ENCODE results near the gene RPH3AL.

Gene RPH3AL

DNA sequence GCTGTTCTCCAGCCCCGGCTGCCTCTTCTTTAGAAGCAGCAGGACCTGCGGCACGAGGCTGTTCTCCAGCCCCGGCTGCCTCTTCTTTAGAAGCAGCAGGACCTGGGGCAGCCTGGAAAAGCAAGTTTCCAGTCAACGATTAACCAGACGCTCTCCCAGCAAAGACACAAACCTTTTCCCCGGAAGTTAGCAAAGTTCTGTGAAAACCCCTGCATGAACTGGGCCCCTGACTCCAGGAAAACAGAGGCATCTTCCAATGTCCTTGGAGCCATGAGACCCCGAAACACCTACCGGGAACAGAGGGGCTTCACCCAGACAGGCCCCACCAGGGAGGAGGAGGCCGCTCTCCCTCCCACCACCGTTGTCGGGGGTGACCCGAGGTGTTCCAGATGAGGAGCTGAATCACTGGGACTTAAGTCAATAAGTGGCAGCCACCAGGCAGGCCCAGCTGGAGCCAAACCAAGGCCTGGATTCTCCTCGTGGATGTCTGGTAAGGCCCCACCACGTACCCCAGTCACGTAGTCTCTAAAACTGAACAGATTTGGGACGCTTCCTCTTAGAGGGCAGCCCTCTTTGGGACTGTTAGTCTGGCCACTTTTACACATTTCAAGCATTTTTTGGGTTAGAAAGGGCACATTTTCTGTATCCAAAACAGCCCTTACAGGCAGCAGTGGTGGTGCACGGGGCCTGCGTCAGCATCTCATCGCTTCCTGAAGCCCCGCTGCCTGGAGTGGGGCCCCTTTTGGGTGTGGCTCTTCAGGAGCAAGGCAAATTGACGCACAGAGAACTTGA lies at the start of gene RPH3AL:
Gene RPH3AL, minus strand, starts transcription at position 387 of the 792 bp plus-strand sequence. CDS start 25,264 bp downstream, outside the sequence.
- peak; percentile 82 for DNase-seq

DNA sequence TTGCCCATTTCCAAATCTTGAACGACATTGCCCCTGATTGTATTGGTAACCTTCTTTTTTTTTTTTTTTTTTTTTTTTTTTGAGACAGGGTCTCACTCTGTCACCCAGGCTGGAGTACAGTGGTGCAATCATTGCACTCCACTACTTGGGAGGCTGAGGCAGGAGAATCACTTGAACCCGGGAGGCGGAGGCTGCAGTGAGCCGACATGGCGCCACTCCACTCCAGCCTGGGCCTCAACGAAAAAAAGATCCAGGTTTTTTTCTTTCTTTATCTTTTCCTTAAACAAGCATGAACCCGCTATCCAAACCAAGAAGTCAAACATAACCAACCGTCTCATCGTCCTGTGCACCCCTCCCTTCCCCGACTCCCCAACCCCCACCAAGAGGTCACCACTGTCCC lies 47.6 kb upstream of the RPH3AL start:
- DNase-seq: no peak

DNA sequence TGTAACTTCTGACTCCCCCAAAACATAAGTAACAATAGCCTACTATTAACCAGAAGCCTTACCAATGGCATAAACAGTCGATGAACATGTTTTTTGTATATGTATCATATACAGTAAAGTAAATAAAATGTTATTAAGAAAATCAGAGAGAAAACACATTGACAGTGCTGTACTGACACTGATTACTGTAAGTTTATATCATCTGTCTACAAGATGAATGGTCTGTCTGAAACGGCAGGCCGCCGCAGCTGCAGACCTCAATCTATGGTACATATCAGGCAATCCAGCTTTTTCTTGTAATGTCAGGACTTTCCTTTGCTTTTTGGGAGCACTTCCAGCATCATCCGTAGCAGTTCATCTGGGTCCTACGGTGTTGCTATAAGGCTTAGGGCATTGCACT lies 44.2 kb upstream of the RPH3AL start:
- DNase-seq: no peak

DNA sequence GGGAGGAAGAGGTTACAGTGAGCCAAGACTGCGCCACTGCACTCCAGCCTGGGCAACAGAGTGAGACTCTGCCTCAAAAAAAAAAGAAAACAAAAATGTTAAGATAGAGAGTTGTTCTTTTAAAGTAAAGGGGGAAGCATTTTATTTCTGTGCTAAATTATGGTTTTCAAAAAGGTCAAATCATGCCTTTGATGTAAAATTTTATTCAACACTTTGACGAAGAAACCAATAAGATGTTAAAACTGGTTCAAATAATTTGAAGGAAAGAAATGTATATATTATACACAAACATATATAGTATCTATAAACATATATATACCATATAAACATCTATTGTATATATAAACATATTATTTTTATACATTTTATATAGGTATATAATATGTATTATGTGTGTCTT lies 43.4 kb upstream of the RPH3AL start:
- DNase-seq: no peak

GRCh38 chr17:395179-395578 lies 42.6 kb upstream of the RPH3AL start:
- DNase-seq: no peak

DNA sequence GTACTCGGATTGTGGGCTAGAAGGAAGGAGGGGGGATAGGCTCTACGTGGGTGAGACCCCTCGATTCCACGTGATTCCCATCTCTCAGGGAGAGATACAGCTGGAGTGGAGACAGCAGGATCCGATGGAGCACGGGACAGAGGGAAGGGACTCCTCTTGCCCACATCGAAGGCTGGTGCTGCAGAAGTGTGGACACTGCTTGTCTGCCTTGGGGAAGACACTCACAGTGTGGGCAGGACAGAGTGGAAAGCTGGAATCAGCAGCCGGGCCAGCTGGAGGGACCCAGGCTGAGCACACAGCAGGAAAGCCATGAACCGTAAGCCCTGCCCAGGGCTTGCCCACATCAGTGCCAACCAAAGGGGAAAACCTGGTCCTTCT lies 42.1 kb upstream of the RPH3AL start:
- DNase-seq: no peak

DNA sequence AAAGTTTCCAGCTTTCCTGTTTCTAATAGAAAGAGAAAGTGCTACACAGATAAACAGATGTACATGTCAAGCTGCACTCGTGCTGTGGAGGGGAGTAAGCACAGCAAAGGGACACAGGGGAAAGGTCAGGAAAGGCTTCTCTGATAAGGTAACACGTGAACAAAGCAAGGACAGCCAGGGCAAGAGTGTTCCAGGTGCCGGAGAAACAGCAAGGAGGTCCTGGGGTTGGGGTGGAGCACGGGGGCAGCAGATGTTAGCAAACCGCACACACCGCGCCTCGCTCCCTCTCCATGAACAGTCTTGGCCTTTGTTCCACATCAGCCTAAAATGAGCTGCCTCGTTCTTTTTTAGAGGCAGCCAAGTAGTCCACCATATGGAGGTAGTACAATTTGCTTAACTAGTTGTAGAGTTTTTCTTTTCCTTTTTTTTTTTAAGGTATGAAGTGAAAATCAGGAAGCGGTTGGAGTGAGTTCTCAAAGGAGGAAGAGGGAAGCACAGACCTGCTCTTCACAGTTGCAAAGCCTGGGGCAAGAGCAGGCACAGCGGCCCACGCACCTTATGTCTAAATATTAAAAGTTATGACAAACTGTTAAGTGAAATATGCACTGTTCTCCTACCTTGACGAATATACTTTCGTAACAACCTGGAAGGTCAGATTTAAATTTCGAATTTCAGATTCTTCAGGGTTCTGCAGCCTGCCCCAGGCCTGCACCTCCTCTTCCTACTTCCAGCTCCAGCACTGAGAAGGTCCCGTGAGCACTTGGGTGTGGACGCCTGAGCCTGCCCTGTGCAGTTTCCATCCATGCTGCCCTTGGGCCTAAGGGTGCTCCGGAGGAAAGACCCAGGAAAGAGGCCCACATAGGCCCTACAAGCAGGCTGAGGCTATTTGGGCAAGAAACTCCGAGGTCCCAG lies 41.5 kb upstream of the RPH3AL start:
- no peak for DNase-seq

- no peak for DNase-seq
Measured at GRCh38 chr17:391850-392249, 39.2 kb upstream of the RPH3AL start.

- no peak for DNase-seq
Measured at GRCh38 chr17:390025-390424, 37.4 kb upstream of the RPH3AL start.

DNA sequence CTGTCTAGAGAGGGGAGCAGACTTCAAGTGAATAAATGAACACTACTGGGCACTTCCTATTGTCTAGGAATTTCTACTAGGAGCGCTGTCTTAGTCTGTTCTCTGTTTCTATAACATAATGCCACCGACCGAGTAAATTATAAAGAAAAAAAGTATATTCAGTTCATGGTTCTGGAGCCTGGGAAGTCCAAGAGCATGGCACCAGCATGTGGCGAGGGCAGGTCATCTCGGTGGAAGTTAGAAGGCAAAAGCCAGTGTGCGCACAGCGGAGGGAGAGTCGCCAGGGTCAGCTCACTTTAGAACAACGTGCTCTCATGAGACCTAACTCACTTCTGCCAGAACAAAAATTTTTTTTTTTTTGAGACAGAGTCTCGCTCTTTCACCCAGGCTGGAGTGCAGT lies 35.5 kb upstream of the RPH3AL start:
- no peak for DNase-seq

DNA sequence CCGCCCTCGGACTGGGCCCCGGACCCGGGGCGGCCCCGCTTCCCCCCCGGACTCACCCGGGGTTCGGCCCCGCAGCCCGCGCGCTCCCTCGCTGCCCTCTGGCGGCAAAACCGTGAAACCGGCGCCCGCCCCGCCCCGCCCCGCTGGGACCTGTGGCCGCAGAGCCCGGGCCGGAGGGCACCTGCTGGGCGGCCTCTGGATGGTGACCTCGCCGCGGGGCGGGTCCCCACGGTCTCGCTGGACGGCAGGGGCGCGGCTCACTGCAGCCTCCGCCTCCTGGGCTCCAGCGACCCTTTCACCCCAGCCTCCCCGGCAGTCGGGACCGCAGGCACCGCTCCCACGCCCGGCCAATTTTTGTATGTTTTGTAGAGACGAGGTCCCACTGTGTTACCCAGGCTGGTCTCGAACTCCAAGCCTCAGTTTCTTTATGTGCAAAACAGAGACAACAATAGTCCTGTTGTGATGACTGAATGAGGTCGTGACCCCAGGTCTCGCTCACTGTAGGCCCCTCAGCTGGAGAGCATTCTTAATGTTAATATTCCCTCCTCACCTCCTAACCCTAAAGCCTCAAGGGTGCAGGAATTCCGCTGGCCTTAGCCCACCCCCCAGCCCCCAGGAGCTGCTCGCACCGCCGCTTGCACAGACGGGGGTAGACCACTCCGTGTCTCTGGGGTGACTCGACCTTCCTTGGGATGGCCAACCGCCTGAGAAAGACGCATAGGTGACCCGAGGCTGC lies 33.7 kb upstream of the RPH3AL start:
- peak; percentile 85 for DNase-seq

GRCh38 chr17:385836-386140 lies 33.2 kb upstream of the RPH3AL start:
- no peak for DNase-seq

DNA sequence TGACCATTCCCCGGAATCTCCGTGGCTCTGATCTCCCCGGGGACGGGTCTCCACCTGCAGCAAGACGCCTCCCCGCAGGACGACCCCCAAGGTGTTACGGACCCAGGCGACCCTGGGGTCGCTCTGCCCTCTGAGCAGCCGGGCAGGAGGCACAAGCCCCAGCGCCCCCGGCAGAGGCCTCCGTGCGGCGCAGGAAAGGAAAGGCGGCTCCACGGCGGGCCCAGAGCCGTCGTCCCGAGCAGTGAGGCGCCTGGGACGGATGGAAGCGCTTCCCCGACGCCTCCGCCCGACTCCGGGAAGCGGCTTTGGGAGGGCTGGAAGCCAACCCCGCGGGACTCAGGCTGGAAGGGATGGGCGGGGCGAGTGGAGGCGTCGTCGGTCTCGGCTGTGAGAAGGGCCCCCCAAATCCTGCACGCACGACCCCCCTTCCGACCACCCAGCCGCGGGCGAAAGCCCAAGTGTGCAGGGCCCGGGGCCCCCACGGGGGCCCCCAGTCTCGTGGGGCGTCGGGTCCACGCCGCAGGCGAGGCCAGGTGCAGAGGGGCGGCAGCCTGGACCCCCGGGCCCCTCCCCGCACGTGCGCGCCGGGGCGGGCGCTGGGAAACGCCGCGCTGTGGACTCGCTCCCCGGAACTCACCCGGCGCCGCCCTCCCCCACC lies 32.7 kb upstream of the RPH3AL start:
- DNase-seq: no peak

GRCh38 chr17:384622-385177 lies 32.1 kb upstream of the RPH3AL start:
- no peak for DNase-seq

DNA sequence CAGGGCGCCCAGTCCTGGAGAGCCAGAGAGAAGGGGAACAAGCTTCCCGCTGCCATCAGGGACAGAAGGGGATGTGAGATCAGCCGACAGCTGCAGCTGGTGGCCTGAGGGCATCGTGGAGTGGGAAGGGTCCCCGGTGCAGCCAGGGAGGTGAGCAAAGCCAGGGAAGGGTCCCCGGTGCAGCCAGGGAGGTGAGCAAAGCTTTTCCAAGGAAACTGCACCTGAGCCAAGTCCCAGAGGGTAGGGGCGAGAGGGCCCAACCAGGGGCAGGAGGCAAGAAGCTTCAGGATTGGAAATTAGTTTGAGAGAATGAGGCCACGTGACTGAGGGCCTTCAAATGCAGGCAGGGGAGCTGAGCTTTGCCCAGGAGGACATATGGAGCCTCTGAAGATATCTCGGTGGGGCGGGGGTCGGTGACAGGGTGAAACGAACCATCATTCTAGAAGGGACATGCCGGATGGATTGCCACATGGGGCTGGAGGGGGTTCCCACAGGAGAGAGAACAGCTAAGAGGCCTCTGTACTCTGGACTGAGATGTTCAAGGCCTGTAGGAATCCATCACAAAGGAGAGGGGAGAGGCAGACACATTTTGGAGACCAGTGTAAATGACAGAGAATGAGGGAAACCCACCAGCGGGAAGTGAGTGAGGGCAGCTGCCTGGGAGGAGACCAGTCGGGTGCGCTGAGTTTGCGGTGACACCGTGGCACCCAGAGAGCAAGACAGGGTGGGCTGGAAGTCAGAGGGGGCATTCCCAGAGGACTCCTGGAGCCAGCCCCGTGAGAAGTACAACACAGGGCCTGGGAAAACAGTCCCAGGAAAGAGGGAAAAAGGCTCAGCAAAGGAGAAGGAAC lies 31.4 kb upstream of the RPH3AL start:
- no peak for DNase-seq

DNA sequence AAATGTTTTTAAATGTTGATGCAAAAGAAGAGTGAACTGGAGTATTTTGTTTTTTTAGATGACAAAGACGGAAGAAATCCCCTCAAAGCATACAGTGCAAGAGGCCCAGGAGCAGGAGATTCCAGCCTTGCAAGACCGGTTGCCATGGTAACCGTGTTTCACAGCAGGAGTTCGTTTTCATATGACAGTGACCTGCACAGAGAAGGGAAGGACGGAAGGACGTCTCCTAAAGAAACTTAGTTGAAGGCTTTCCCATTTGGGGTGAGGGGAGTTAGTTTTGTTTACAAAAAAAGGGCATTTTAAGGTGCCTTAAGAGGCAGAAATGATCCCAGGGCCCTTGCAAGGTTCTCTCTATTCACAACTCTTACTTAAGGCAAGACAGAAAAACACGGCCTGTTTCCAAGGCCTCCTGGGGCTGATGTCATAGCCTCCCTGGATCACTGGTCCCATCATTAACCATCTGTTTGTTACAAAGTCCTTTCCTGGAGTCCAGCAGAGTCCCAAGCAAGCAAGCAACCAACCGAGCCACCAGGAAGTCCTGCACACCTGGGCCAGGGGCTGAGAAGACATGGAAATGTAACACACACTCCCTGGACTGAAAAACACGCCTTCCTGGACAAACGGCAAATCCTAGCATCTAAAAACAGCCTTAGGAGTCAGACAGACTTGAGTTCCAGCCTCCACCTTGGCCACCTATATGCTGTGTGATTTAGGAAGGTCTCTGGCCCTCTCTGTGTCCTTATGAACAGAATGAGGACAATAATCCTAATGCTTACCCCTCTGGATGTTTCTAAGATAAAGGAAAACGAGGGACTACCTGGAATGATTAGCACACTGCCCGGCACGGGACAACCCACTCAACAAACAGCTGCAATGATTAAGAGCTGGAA lies 30.3 kb upstream of the RPH3AL start:
- DNase-seq: peak; percentile 79

DNA sequence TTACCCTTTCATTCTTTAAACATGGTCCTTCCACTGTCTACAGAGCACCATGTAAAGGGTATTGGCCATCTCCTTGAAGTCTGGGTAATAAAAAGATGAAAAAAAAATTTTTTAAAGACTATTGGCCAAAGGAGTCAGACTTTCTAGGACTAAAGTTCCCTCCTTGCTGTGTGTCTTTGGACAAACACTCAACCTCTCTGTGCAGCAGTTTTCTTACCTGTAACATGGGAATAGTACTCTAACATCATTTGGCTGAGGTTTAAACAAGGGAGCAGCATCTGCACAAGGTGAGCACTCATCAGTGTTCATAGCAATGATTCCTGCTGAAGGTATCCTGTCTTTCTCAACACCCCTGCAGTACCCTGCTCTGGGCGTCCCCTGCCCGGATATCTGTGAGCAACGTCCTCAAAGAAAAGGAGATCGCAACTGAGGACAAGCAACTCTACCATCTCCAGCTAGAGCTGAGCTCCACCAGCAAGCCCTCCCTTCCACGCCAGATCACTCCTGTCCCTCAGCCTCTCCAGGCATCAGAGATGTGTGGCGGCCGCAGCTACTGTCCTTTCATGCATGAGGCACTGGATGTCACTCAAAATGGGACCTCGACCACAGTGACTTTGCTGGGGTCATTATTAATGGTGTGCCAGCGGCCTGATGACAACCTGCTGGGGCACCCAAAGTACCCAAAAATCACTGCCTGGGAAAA lies 29.5 kb upstream of the RPH3AL start:
- no peak for DNase-seq

DNA sequence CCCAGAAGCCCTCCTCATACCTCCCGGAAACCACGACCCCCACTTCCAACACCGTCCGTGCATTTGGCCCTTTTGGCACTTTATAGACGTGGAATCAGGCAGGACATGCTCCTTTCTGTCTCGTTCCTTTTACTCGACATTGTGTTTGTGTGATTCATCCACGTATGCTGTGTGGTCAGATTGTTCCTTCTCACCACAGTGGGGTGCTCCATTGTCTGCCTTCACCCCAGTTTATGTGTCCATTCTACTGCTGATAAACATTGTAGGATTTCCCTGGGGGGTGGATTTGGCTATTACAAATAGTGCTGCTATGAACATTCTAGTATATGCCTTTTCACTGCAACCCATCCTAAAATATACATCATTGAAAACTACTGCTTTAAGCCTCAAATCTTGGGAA lies 28.9 kb upstream of the RPH3AL start:
- no peak for DNase-seq

DNA sequence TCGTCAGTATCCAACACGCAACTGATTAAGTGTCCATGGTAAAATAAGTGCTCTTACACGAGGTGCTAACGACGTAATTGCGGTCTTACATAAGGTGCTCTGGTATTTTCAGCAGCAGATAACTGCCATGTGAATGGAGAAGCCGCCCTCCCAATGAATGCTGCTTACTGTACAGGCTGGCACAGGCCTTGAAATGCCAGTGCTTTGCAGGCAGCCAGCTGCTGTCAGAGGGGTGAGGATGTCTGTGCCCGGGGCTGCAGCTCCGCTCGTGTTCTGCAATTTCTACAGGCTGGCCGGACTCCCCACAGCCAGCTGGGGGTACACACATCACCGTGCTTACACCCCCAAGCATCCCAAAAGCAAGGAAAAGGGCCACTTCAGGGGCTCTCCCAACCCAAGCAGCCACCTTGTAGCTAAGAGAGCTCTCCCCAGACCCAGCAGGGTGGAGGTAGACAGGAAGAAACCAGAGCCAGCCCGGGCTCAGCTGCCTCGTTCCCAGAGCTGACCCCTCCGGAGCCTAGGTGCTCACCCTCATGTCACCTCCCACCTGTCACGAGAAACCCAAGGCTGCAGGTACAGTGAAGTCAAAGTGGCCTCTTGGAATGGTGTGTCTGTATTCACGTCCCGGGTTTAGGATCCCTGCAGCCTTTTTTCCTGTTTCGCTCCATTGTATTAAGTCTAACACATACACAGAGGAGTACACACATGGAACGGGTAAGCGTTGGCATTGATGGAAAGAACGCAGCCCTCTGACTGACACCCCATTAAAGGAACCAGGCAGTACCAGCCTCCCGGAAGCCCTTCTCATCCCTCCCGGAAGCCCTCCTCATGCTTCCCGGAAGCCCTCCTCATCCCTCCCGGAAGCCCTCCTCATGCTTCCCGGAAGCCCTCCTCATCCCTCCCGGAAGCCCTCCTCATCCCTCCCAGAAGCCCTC lies 27.2 kb upstream of the RPH3AL start:
- DNase-seq: no peak
